HepG2 (cell line): ENCODE results near the gene DTX4. TPM values are rescaled to one million over a fixed set of nuclear protein-coding genes. Genes with fewer than 3 reads are reported as not detected.

Experiments used
- ATAC-seq: fragments of 200-7000 bp; cut with Tn5 transposase; 3 replicates; pipeline ENCODE4 v1.9.1; 2020; ENCODE audit warnings: mild to moderate bottlenecking, moderate library complexity
- BruUV-seq: library from RNA; stranded (reverse); fragments of 400-500 nt; replicated peaks from 2 replicates; lab custom pipeline; 2021; lab: Mats Ljungman, UMichigan
- CTCF ChIA-PET: fragments of 300-600 bp; formaldehyde crosslinking; extraction: SDS; loops from one replicate; lab custom pipeline; 2021; ENCODE audit warnings: low total read pairs, inconsistent platforms, low intra/inter-chr PET ratio; lab: Yijun Ruan, JAX
- POLR2A ChIA-PET: fragments of 350-600 bp; sonication (Branson Sonifier 250); formaldehyde crosslinking; loops from one replicate; lab custom pipeline; 2020; ENCODE audit warnings: antibody characterized with exemption, inconsistent platforms; lab: Yijun Ruan, JAX
- DNase-seq: peaks from one replicate; pipeline ENCODE4 v3.0.0-alpha.2; 2015; ENCODE audit warnings: low spot score
- FAIRE-seq: peaks from 3 replicates; lab custom pipeline; 2011; peaks lifted over from hg19 to GRCh38; lab: Jason Lieb, UNC
- H2AFZ ChIP-seq: one replicate; pipeline ENCODE4 v1.6.1; 2011; ENCODE audit warnings: low read length, inconsistent platforms
- H3K27ac ChIP-seq: fragments of 300-600 bp; 3 replicates; pipeline ENCODE4 v1.8.0; 2011; ENCODE audit warnings: mixed run types, mild to moderate bottlenecking, mixed read lengths, low read length, inconsistent platforms; ENCODE audit not compliant: insufficient read depth; ENCODE audit errors: extremely low read length
- H3K27me3 ChIP-seq, 2 experiments: fragments of 200-600 bp in 1 of 2; 2 replicates in 1 of 2; 3 replicates in 1 of 2; pipeline versions ENCODE4 v1.6.0 to v1.8.0; 2011; ENCODE audit warnings: low read length in 2 of 2, mild to moderate bottlenecking in 2 of 2, moderate library complexity in 2 of 2, inconsistent platforms in 1 of 2; ENCODE audit not compliant: insufficient read depth in 2 of 2, control insufficient read depth in 1 of 2
- H3K36me3 ChIP-seq, 2 experiments: fragments of 200-600 bp in 1 of 2; replicated peaks in 1 of 2; 2 replicates in 1 of 2; 3 replicates in 1 of 2; pipeline versions ENCODE4 v1.5.1 to v1.8.0; 2011; ENCODE audit warnings: low read length in 2 of 2, inconsistent platforms in 1 of 2; ENCODE audit not compliant: insufficient read depth in 2 of 2, control insufficient read depth in 1 of 2
- H3K4me1 ChIP-seq: 2 replicates; pipeline ENCODE4 v1.5.1; 2012; ENCODE audit warnings: low read length, inconsistent platforms; ENCODE audit not compliant: insufficient read depth
- H3K4me2 ChIP-seq: 2 replicates; pipeline ENCODE4 v1.6.0; 2011; ENCODE audit warnings: low read depth, low read length, inconsistent platforms
- H3K4me3 ChIP-seq, 3 experiments: fragments of 200-600 bp in 1 of 3; sonication (generic), shearing (Covaris generic) in 1 of 3; replicated peaks in 1 of 3; 2 replicates each; pipeline ENCODE4 v1.5.1; 2011 to 2016; ENCODE audit warnings: low read length in 3 of 3, inconsistent platforms in 2 of 3, low read depth in 2 of 3, mild to moderate bottlenecking in 2 of 3, control low read depth in 1 of 3, mixed read lengths in 1 of 3; ENCODE audit not compliant: insufficient read depth in 1 of 3
- H3K79me2 ChIP-seq: one replicate; pipeline ENCODE4 v1.6.1; 2011; ENCODE audit warnings: low read length, inconsistent platforms; ENCODE audit not compliant: insufficient read depth
- H3K9ac ChIP-seq: 2 replicates; pipeline ENCODE4 v1.6.0; 2011; ENCODE audit warnings: mild to moderate bottlenecking, low read depth, low read length, inconsistent platforms; ENCODE audit not compliant: insufficient read depth
- H3K9me3 ChIP-seq: 2 replicates; pipeline ENCODE4 v1.5.1; 2012; ENCODE audit warnings: mild to moderate bottlenecking, low read length
- H4K20me1 ChIP-seq: 2 replicates; pipeline ENCODE4 v1.6.0; 2011; ENCODE audit warnings: inconsistent platforms, mild to moderate bottlenecking, low read length, moderate library complexity; ENCODE audit not compliant: insufficient read depth
- AGO1 ChIP-seq: fragments of 200-400 bp; formaldehyde crosslinking; IDR thresholded peaks from 2 replicates; pipeline ENCODE4 v1.6.1; 2017; ENCODE audit warnings: mild to moderate bottlenecking, low read depth, low read length, moderate library complexity; ENCODE audit not compliant: poor library complexity, severe bottlenecking
- ATF5 ChIP-seq: sonication (generic); formaldehyde crosslinking; IDR thresholded peaks from 2 replicates; pipeline ENCODE4 v1.4.0; 2020; ENCODE audit warnings: mild to moderate bottlenecking, low read depth, missing genetic modification reagents
- CBX5 ChIP-seq: sonication (generic); formaldehyde crosslinking; IDR thresholded peaks from 2 replicates; pipeline ENCODE4 v1.4.0; 2020; ENCODE audit warnings: missing genetic modification reagents, borderline replicate concordance
- GLMP ChIP-seq: sonication (generic); formaldehyde crosslinking; IDR thresholded peaks from 2 replicates; pipeline ENCODE4 v1.9.0; 2021; ENCODE audit warnings: missing genetic modification reagents, mild to moderate bottlenecking, borderline replicate concordance
- NRL ChIP-seq: sonication (generic); formaldehyde crosslinking; IDR thresholded peaks from 2 replicates; pipeline ENCODE4 v1.5.0; 2020; ENCODE audit warnings: missing genetic modification reagents, mild to moderate bottlenecking, moderate library complexity, borderline replicate concordance
- PHF5A ChIP-seq: IDR thresholded peaks from one replicate; pipeline ENCODE4 v1.6.1; 2018; ENCODE audit warnings: low read depth, missing genetic modification reagents; ENCODE audit not compliant: unreplicated experiment
- SIX1 ChIP-seq: sonication (generic); formaldehyde crosslinking; IDR thresholded peaks from 2 replicates; pipeline ENCODE4 v1.4.0; 2020; ENCODE audit warnings: missing genetic modification reagents, borderline replicate concordance
- SSRP1 ChIP-seq: IDR thresholded peaks from 2 replicates; pipeline ENCODE4 v1.6.1; 2016; ENCODE audit warnings: control low read depth
- SUZ12 ChIP-seq: fragments of 150-350 bp; IDR thresholded peaks from 2 replicates; pipeline ENCODE4 v1.6.1; 2014; ENCODE audit warnings: low read depth, low read length
- ZNF274 ChIP-seq: sonication (generic); formaldehyde crosslinking; IDR thresholded peaks from 2 replicates; pipeline ENCODE4 v1.5.1; 2020; ENCODE audit warnings: mild to moderate bottlenecking, missing genetic modification reagents
- ZNF276 ChIP-seq: sonication (generic); formaldehyde crosslinking; IDR thresholded peaks from 2 replicates; pipeline ENCODE4 v1.4.0; 2020; ENCODE audit warnings: mild to moderate bottlenecking, low read depth, missing genetic modification reagents
- ZNF3 ChIP-seq: IDR thresholded peaks from 2 replicates; pipeline ENCODE4 v1.7.0; 2017; ENCODE audit warnings: inconsistent platforms
- ZNF460 ChIP-seq: sonication (generic); formaldehyde crosslinking; IDR thresholded peaks from 2 replicates; pipeline ENCODE4 v1.5.1; 2020; ENCODE audit warnings: missing genetic modification reagents, mild to moderate bottlenecking, borderline replicate concordance
- WGBS: methylation state at CpG from one replicate; pipeline ENCODE4 v1.1.6; 2017; ENCODE audit warnings: low lambda C conversion rate; 5-methylcytosine and 5-hydroxymethylcytosine counted together
- in situ Hi-C: cut with HindIII; loops from 2 replicates; pipeline ENCODE4 v1.10.0; 2017; ENCODE audit warnings: low pct_unique_long_range_greater_than_20kb; ENCODE audit not compliant: extremely low pct_ligation_motif_present
- intact Hi-C: fragments of 100-400 bp; cut with micrococcal nuclease; formaldehyde crosslinking; loops from one replicate; pipeline ENCODE4 v1.10.0; 2022; ENCODE audit not compliant: unreplicated experiment
- polyA plus RNA-seq, 8 experiments: library from polyadenylated mRNA; depleted of rRNA in 3 of 8; stranded (reverse) in 7 of 8; unstranded in 1 of 8; fragments of >200 nt; fragmentation: Illumina TruSeq in 4 of 8; extraction: Trizol in 4 of 8; gene quantifications; 2 replicates each; pipeline versions ENCODE4 v1.2.1 to v1.2.3, GENCODE V29; 2011 to 2016; ENCODE audit warnings: low read depth in 4 of 8, missing spikeins in 1 of 8, mixed read lengths in 1 of 8; ENCODE audit not compliant: insufficient read depth in 1 of 8
- total RNA-seq, 5 experiments: library from RNA; depleted of rRNA; stranded (reverse); fragments of >200 nt; fragmentation: Illumina TruSeq; extraction: Trizol; gene quantifications; 2 replicates each; pipeline ENCODE4 v1.2.3, GENCODE V29; 2016; ENCODE audit warnings: low read depth in 1 of 5

DTX4 gene
- total and polyA plus RNA-seq, 2 of the 13 experiments (the other 11 are each of a cell fraction or from before 2014, with no cell fraction given), result 0.67 to 5.6 TPM

DNA sequence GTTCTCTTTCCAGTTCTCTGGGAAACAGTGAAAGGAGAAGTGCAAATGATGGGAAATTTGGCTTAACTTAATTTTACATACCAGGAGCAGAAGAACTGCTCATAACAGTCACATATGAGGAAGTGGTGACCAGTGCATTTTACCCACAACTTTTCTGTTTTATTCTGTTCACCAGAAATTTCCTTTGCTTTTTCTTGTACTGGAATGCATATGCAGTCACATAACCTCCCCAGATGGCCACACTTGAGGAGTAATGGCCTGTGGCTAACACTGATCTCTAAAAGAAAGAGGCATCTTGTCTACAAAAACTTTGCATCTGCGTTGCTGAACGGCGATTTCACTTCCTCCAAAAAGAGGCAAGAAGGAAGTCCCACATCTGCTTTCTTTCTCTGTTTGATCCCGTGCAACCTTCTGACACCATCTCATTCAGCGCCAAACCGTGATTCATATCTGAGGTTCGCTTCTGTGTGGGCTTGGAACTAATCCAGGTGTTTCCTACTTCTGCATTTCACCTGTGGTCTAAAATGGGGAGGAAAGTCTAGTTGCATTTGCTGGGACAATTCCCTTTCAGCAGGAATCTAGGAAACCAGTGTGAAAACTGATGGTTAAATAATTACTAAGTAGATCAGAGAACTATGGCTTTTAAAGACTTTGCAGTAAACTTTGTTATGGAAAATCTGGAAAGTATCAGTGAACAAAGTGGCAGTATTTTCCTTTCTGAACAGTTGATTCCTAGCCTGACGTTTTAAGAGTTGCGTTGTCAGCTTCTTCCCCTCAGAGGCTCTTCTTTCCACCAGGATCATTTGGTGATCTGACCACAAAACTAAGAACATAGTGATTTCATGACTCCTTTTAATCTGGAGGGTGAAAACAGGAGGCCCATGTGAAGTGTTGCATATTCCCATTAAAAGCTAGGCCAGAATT, 45.0 kb downstream of the DTX4 start (continued):
- TF ChIP-seq GLMP (CRISPR knock-in tag) (no peak), AGO1 (no peak), ZNF460 (CRISPR knock-in tag) (no peak), CBX5 (CRISPR knock-in tag) (no peak)

- H3K9me3 ChIP-seq, result no peaks in the 10 kb centered on the region
- BruUV-seq, result no TSS peak
These were observed 46.4 kb downstream of the DTX4 start for GRCh38 chr11:59218319-59218718.

More at GRCh38 chr11:59218319-59218718, 46.4 kb downstream of the DTX4 start:
- ATAC-seq (no peak), DNase-seq (no peak), FAIRE-seq (no peak)
- no peaks in the 10 kb centered on the region for H4K20me1 ChIP-seq
- no peak overlapping the region for H2AFZ ChIP-seq
- TF ChIP-seq ZNF3 (CRISPR knock-in tag), result no peak
- no peak for TF ChIP-seq SIX1 (CRISPR knock-in tag)
- TF ChIP-seq SSRP1 (CRISPR knock-in tag), result no peak
- TF ChIP-seq ZNF274 (CRISPR knock-in tag), result no peak
- no peak for TF ChIP-seq SUZ12
- no peak for TF ChIP-seq PHF5A (CRISPR knock-in tag)
- TF ChIP-seq ZNF276 (CRISPR knock-in tag), result no peak
- no peak for TF ChIP-seq NRL
- no peak for TF ChIP-seq ATF5 (CRISPR knock-in tag)
- ChIA-PET CTCF (no interaction called here), POLR2A (no interaction called here)
- in situ Hi-C loops (no loop called here), intact Hi-C loops (no loop called here)
- H3K4me3 ChIP-seq, result no peak overlapping the region
- no peaks in the 10 kb centered on the region for H3K79me2 ChIP-seq
- no peak overlapping the region for H3K27ac ChIP-seq
- no peaks in the 10 kb centered on the region for H3K27me3 ChIP-seq
- no peaks in the 10 kb centered on the region for H3K4me1 ChIP-seq
- H3K9ac ChIP-seq, result no peak overlapping the region
- H3K4me2 ChIP-seq, result no peak overlapping the region
- no peaks in the 10 kb centered on the region for H3K36me3 ChIP-seq
- WGBS, result 29% methylated on average over 4 of the region's 4 CpGs
